K562 (cell line): ENCODE results near the gene CLEC10A. TPM values are rescaled to one million over a fixed set of nuclear protein-coding genes. Genes with fewer than 3 reads are reported as not detected.

Experiments
- BRD9 ChIP-seq: fragments of 450-650 bp; IDR thresholded peaks from 2 replicates; pipeline ENCODE4 v1.6.1; 2018; ENCODE audit warnings: low read depth; ENCODE audit not compliant: partially characterized antibody
- CBX5 ChIP-seq: IDR thresholded peaks from 2 replicates; pipeline ENCODE4 v1.6.1; 2014; ENCODE audit warnings: low read depth, borderline replicate concordance
- CBX8 ChIP-seq: fragments of 200-600 bp; sonication (generic); IDR thresholded peaks from 2 replicates; pipeline ENCODE4 v1.6.1; 2012; ENCODE audit warnings: borderline replicate concordance, mixed run types, low read depth, mild to moderate bottlenecking, moderate library complexity, mixed read lengths, low read length, control low read depth, inconsistent platforms; ENCODE audit not compliant: poor library complexity, severe bottlenecking; ENCODE audit errors: extremely low read depth
- ELK3 ChIP-seq: fragments of 450-650 bp; formaldehyde crosslinking; IDR thresholded peaks from 2 replicates; pipeline ENCODE4 v1.4.0; 2020; ENCODE audit warnings: mild to moderate bottlenecking
- HDAC8 ChIP-seq: fragments of 450-650 bp; IDR thresholded peaks from 2 replicates; pipeline ENCODE4 v1.6.1; 2016; ENCODE audit warnings: mild to moderate bottlenecking, missing genetic modification characterization, moderate library complexity, missing compliant biosample characterization
- HMG20A ChIP-seq: fragments of 450-650 bp; formaldehyde crosslinking; conservative IDR thresholded peaks from 2 replicates; pipeline ENCODE4 v1.4.0; 2020; ENCODE audit warnings: mild to moderate bottlenecking, mixed read lengths
- IFI16 ChIP-seq: fragments of 250-450 bp; sonication (Bioruptor Pico); IDR thresholded peaks from 2 replicates; pipeline ENCODE4 v2.1.2; 2022; ENCODE audit warnings: mild to moderate bottlenecking, inconsistent platforms
- MAFG ChIP-seq: fragments of 450-650 bp; conservative IDR thresholded peaks from 2 replicates; pipeline ENCODE4 v1.6.1; 2016; ENCODE audit warnings: missing genetic modification characterization, missing compliant biosample characterization
- PKNOX1 ChIP-seq: fragments of 450-650 bp; IDR thresholded peaks from 2 replicates; pipeline ENCODE4 v1.6.1; 2016
- PRMT5 ChIP-seq: sonication (generic); formaldehyde crosslinking; IDR thresholded peaks from 2 replicates; pipeline ENCODE4 v1.5.0; 2020; ENCODE audit warnings: missing genetic modification reagents
- RBM39 ChIP-seq: fragments of 200-400 bp; formaldehyde crosslinking; optimal IDR thresholded peaks from 2 replicates; pipeline ENCODE3; 2018; ENCODE audit warnings: low read depth, low read length
- SMAD4 ChIP-seq: fragments of 250-450 bp; sonication (Bioruptor Pico); conservative IDR thresholded peaks from 2 replicates; pipeline ENCODE4 v1.8.0; 2021; ENCODE audit warnings: inconsistent platforms, mild to moderate bottlenecking, moderate library complexity
- SMARCA4 ChIP-seq: fragments of 450-650 bp; IDR thresholded peaks from 2 replicates; pipeline ENCODE4 v1.6.1; 2016
- SUPT5H ChIP-seq: fragments of 450-650 bp; IDR thresholded peaks from 2 replicates; pipeline ENCODE4 v1.6.1; 2016
- TEAD4 ChIP-seq, 2 experiments: sonication (generic) in 1 of 2; formaldehyde crosslinking in 1 of 2; IDR thresholded peaks; 2 replicates each; pipeline versions ENCODE4 v1.6.1 to v1.8.0; 2012 to 2022; ENCODE audit warnings: borderline replicate concordance in 1 of 2, inconsistent platforms in 1 of 2, low read length in 1 of 2, mild to moderate bottlenecking in 1 of 2, missing genetic modification reagents in 1 of 2
- ZNF324 ChIP-seq: fragments of 250-450 bp; sonication (Bioruptor Pico); IDR thresholded peaks from 2 replicates; pipeline ENCODE4 v1.4.0; 2020; ENCODE audit warnings: mild to moderate bottlenecking
- ZNF431 ChIP-seq: sonication (generic); formaldehyde crosslinking; IDR thresholded peaks from 2 replicates; pipeline ENCODE4 v1.8.0; 2022; ENCODE audit warnings: mild to moderate bottlenecking, missing genetic modification reagents
- ZNF445 ChIP-seq: fragments of 250-450 bp; sonication (Bioruptor Pico); IDR thresholded peaks from 2 replicates; pipeline ENCODE4 v1.4.0; 2020; ENCODE audit warnings: low read depth, mild to moderate bottlenecking, moderate library complexity
- ZNF512 ChIP-seq: IDR thresholded peaks from 2 replicates; pipeline ENCODE4 v1.6.1; 2016; ENCODE audit warnings: missing genetic modification characterization, missing compliant biosample characterization
- ZNF644 ChIP-seq: fragments of 200-800 bp; sonication (Bioruptor generic); IDR thresholded peaks from 2 replicates; pipeline ENCODE4 v1.6.1; 2016; ENCODE audit warnings: low read depth, missing genetic modification characterization, missing compliant biosample characterization
- ZNF76 ChIP-seq: fragments of 250-450 bp; sonication (Bioruptor Pico); IDR thresholded peaks from 2 replicates; pipeline ENCODE4 v1.4.0; 2020; ENCODE audit warnings: mild to moderate bottlenecking, moderate library complexity, borderline replicate concordance
- polyA plus RNA-seq, 8 experiments: library from polyadenylated mRNA; depleted of rRNA in 4 of 8; stranded (reverse) in 5 of 8; unstranded in 3 of 8; fragments of >200 nt; fragmentation: Nextera tagmentation in 2 of 8; fragmentation: Illumina TruSeq in 1 of 8; extraction: Ambion mirVana in 2 of 8; extraction: Trizol in 1 of 8; gene quantifications; 2 replicates each; pipeline versions ENCODE4 v1.2.1 to v1.2.3, GENCODE V29; 2011 to 2014; ENCODE audit warnings: inconsistent platforms in 1 of 8, missing spikeins in 1 of 8
- total RNA-seq, 7 experiments: library from RNA; depleted of rRNA in 6 of 7; stranded (reverse); fragments of >200 nt in 6 of 7; fragmentation: Illumina TruSeq in 2 of 7; extraction: Trizol in 2 of 7; gene quantifications; 2 replicates each; pipeline versions ENCODE4 v1.2.1 to v1.2.3, GENCODE V29; 2011 to 2021; ENCODE audit warnings: low replicate concordance in 1 of 7

Gene CLEC10A
- total and polyA plus RNA-seq, 9 of the 15 experiments (the other 6 are each of a cell fraction or from before 2014, with no cell fraction given): 0.04 to 0.11 (median 0.05) TPM; not detected in 6

- TF ChIP-seq SMAD4 (CRISPR knock-in tag) (no peak; the same call in 1 of the 2 replicates), PKNOX1 (peak; percentile 45; the same call in 1 of the 2 replicates), ZNF324 (CRISPR knock-in tag) (no peak; the same call in 1 of the 2 replicates), ZNF76 (CRISPR knock-in tag) (no peak), IFI16 (CRISPR knock-in tag) (no peak), RBM39 (no peak), ELK3 (CRISPR knock-in tag) (no peak), ZNF644 (tag) (no peak), TEAD4 (IDR thresholded peaks at IDR 0.05; ENCODE audit: low read length) (no peak), TEAD4 (CRISPR knock-in tag; IDR thresholded peaks at IDR 0.05; ENCODE audit: borderline replicate concordance) (no peak), ZNF445 (CRISPR knock-in tag) (no peak), HMG20A (CRISPR knock-in tag) (no peak), ZNF431 (CRISPR knock-in tag) (no peak), CBX8 (no peak), ZNF512 (tag) (no peak), SMARCA4 (no peak), SUPT5H (peak; percentile 88), BRD9 (no peak), HDAC8 (no peak), MAFG (tag) (no peak), PRMT5 (CRISPR knock-in tag) (no peak), CBX5 (no peak)
Measured at GRCh38 chr17:7035591-7036368, 44.3 kb downstream of the CLEC10A start, which contains the start of gene SLC16A13 (continued).
